ENCODE results near the gene UBE2D2.

The UBE2D2 gene

GRCh38 chr5:139569270-139569955, 8.3 kb downstream of the UBE2D2 start:
- no peak overlapping the region for H3K27ac ChIP-seq (ENCODE audit: low read length)
- H3K27me3 ChIP-seq (ENCODE audit: low read depth, low read length): no peaks in the 10 kb centered on the region
- no peak overlapping the region for H3K4me2 ChIP-seq (ENCODE audit: low read length)
- H3K4me3 ChIP-seq (ENCODE audit: low read length): no peak overlapping the region
- no peak for TF ChIP-seq CTCF (IDR thresholded peaks at IDR 0.05; ENCODE audit: low read depth, low read length)
- no peak for TF ChIP-seq EZH2phosphoT487 (IDR thresholded peaks at IDR 0.05; ENCODE audit: low read depth)
- H3K79me2 ChIP-seq (ENCODE audit: low read length): peaks cover 99% of the 10 kb centered on the region
- no peak overlapping the region for H3K9ac ChIP-seq (ENCODE audit: low read length)
- H2AFZ ChIP-seq (ENCODE audit: low read depth, low read length): no peak overlapping the region
- H3K9me3 ChIP-seq (ENCODE audit: insufficient read depth, low read length): no peaks in the 10 kb centered on the region
- H3K36me3 ChIP-seq (replicated peaks; ENCODE audit: low read depth, low read length): peaks cover 15% of the 10 kb centered on the region
- peaks cover 61% of the 10 kb centered on the region for H4K20me1 ChIP-seq (ENCODE audit: insufficient read depth, low read length)
- H3K4me1 ChIP-seq (ENCODE audit: low read length): peaks cover 22% of the 10 kb centered on the region

- peaks cover 61% of the 10 kb centered on the region for H4K20me1 ChIP-seq (ENCODE audit: insufficient read depth, low read length)
Observed at GRCh38 chr5:139571543-139571942, 10.4 kb downstream of the UBE2D2 start.

GRCh38 chr5:139571966-139572365, 10.8 kb downstream of the UBE2D2 start:
- Histone ChIP-seq H3K4me1 (ENCODE audit: low read length) (peaks cover 27% of the 10 kb centered on the region), H3K36me3 (replicated peaks; ENCODE audit: low read depth, low read length) (peaks cover 3% of the 10 kb centered on the region), H3K9ac (ENCODE audit: low read length) (no peak overlapping the region), H3K27ac (ENCODE audit: low read length) (no peak overlapping the region), H3K4me2 (ENCODE audit: low read length) (no peak overlapping the region), H3K79me2 (ENCODE audit: low read length) (peaks cover 99% of the 10 kb centered on the region), H4K20me1 (ENCODE audit: insufficient read depth, low read length) (peaks cover 60% of the 10 kb centered on the region), H3K27me3 (ENCODE audit: low read depth, low read length) (no peaks in the 10 kb centered on the region), H2AFZ (ENCODE audit: low read depth, low read length) (no peak overlapping the region), H3K9me3 (ENCODE audit: insufficient read depth, low read length) (no peaks in the 10 kb centered on the region), H3K4me3 (ENCODE audit: low read length) (no peak overlapping the region)
- TF ChIP-seq EZH2phosphoT487 (IDR thresholded peaks at IDR 0.05; ENCODE audit: low read depth) (no peak), CTCF (IDR thresholded peaks at IDR 0.05; ENCODE audit: low read depth, low read length) (no peak)

More at GRCh38 chr5:139571543-139571942, 10.4 kb downstream of the UBE2D2 start:
- Histone ChIP-seq H3K27me3 (ENCODE audit: low read depth, low read length) (no peaks in the 10 kb centered on the region), H2AFZ (ENCODE audit: low read depth, low read length) (no peak overlapping the region), H3K27ac (ENCODE audit: low read length) (no peak overlapping the region), H3K4me3 (ENCODE audit: low read length) (no peak overlapping the region), H3K36me3 (replicated peaks; ENCODE audit: low read depth, low read length) (peaks cover 6% of the 10 kb centered on the region), H3K9me3 (ENCODE audit: insufficient read depth, low read length) (no peaks in the 10 kb centered on the region), H3K4me2 (ENCODE audit: low read length) (no peak overlapping the region), H3K79me2 (ENCODE audit: low read length) (peaks cover 99% of the 10 kb centered on the region), H3K9ac (ENCODE audit: low read length) (no peak overlapping the region), H3K4me1 (ENCODE audit: low read length) (peaks cover 24% of the 10 kb centered on the region)
- no peak for TF ChIP-seq CTCF (IDR thresholded peaks at IDR 0.05; ENCODE audit: low read depth, low read length)
- no peak for TF ChIP-seq EZH2phosphoT487 (IDR thresholded peaks at IDR 0.05; ENCODE audit: low read depth)

GRCh38 chr5:139574641-139575312, 13.6 kb downstream of the UBE2D2 start:
- H4K20me1 ChIP-seq (ENCODE audit: insufficient read depth, low read length): peaks cover 66% of the 10 kb centered on the region
- H2AFZ ChIP-seq (ENCODE audit: low read depth, low read length): no peak overlapping the region
- peaks cover 99% of the 10 kb centered on the region for H3K79me2 ChIP-seq (ENCODE audit: low read length)
- H3K27ac ChIP-seq (ENCODE audit: low read length): no peak overlapping the region
- peaks cover 29% of the 10 kb centered on the region for H3K4me1 ChIP-seq (ENCODE audit: low read length)
- no peak overlapping the region for H3K4me3 ChIP-seq (ENCODE audit: low read length)
- no peaks in the 10 kb centered on the region for H3K9me3 ChIP-seq (ENCODE audit: insufficient read depth, low read length)
- H3K36me3 ChIP-seq (replicated peaks; ENCODE audit: low read depth, low read length): peaks cover 6% of the 10 kb centered on the region
- H3K4me2 ChIP-seq (ENCODE audit: low read length): 0 out of 2 replicates have a peak overlapping the region, but pooled peaks have one; percentile 14
- no peaks in the 10 kb centered on the region for H3K27me3 ChIP-seq (ENCODE audit: low read depth, low read length)
- H3K9ac ChIP-seq (ENCODE audit: low read length): no peak overlapping the region
- TF ChIP-seq CTCF (IDR thresholded peaks at IDR 0.05; ENCODE audit: low read depth, low read length): peak; percentile 64
- no peak for TF ChIP-seq EZH2phosphoT487 (IDR thresholded peaks at IDR 0.05; ENCODE audit: low read depth)

All from OCI-LY3 (cell line).